Kidney (tissue), 14 donors: ENCODE data around the gene OR6X1. TPM values are rescaled to one million over a fixed set of nuclear protein-coding genes. Genes with fewer than 3 reads are reported as not detected.

Experiments
- DNase-seq, 5 donors: peaks; one replicate each; pipeline ENCODE4 v3.0.0-alpha.2; 2013 to 2020
- FAIRE-seq: peaks from 2 replicates; lab custom pipeline; 2012; peaks lifted over from hg19 to GRCh38; lab: Jason Lieb, UNC
- H3K27ac ChIP-seq, 2 donors: one replicate each; pipeline ENCODE4 v1.7.0; 2013; ENCODE audit warnings: low read depth in 2 of 2, low read length in 2 of 2, inconsistent platforms in 1 of 2
- H3K27me3 ChIP-seq: one replicate; pipeline ENCODE4 v1.7.1; 2013; ENCODE audit warnings: low read length, inconsistent platforms; ENCODE audit not compliant: control insufficient read depth, insufficient read depth
- H3K36me3 ChIP-seq, 3 donors: one replicate each; pipeline versions ENCODE4 v1.7.0 to v1.7.1; 2013; ENCODE audit warnings: low read length in 3 of 3, control low read depth in 1 of 3, inconsistent platforms in 1 of 3; ENCODE audit not compliant: insufficient read depth in 3 of 3, control insufficient read depth in 2 of 3
- H3K4me1 ChIP-seq, 3 donors: one replicate each; pipeline versions ENCODE4 v1.7.0 to v1.7.1; 2013; ENCODE audit warnings: low read length in 3 of 3, inconsistent platforms in 1 of 3, low read depth in 1 of 3; ENCODE audit not compliant: control insufficient read depth in 2 of 3, insufficient read depth in 2 of 3
- H3K4me3 ChIP-seq, 3 donors: one replicate each; pipeline versions ENCODE4 v1.7.0 to v1.8.1; 2013; ENCODE audit warnings: low read length in 3 of 3, control low read depth in 1 of 3, inconsistent platforms in 1 of 3
- H3K9ac ChIP-seq, 3 donors: one replicate each; pipeline versions ENCODE4 v1.7.0 to v1.7.1; 2013; ENCODE audit warnings: low read length in 3 of 3, control low read depth in 1 of 3, inconsistent platforms in 1 of 3
- H3K9me3 ChIP-seq, 3 donors: one replicate each; pipeline versions ENCODE4 v1.7.0 to v1.7.1; 2013; ENCODE audit warnings: low read length in 3 of 3, control low read depth in 1 of 3, inconsistent platforms in 1 of 3; ENCODE audit not compliant: control insufficient read depth in 2 of 3, insufficient read depth in 1 of 3
- intact Hi-C: fragments of 100-400 bp; cut with DNase I; formaldehyde crosslinking; loops from one replicate; pipeline ENCODE4 v1.11.1; 2022
- polyA plus RNA-seq: library from polyadenylated mRNA; stranded (reverse); fragments of 350-450 nt; fragmentation: Illumina TruSeq; extraction: RNeasy Lipid Tissue Mini Kit (QIAGEN cat#74804); gene quantifications from one replicate; pipeline ENCODE4 v1.2.3, GENCODE V29; 2014; ENCODE audit warnings: low read depth, low replicate concordance; ENCODE audit not compliant: insufficient read depth
- total RNA-seq: library from RNA; stranded (reverse); fragmentation: NEBNext Ultra II Directional; extraction: Animal tissue kit (Norgen Biotek cat#: 25700); gene quantifications from one replicate; pipeline ENCODE4 v1.2.1, GENCODE V29; 2021
- TF ChIP-seq, protein P1 (sequence below): IDR thresholded peaks from 3 replicates; pipeline ENCODE4 v1.5.1; 2012; ENCODE audit warnings: mild to moderate bottlenecking, moderate library complexity, borderline replicate concordance; ENCODE audit not compliant: insufficient read depth; ENCODE audit errors: extremely low read depth
- donor health status: control.
- donor health status: control.
- donor health status: control.
- donor health status: control.
- donor health status: control.
- donor health status: DM: yes; HTN: yes; CAD: no.
- donor health status: Normal renal cell carcinoma (clear cell type).

OR6X1 gene
- total and polyA plus RNA-seq, 2 donors from 2014 or later, result not detected

DNA sequence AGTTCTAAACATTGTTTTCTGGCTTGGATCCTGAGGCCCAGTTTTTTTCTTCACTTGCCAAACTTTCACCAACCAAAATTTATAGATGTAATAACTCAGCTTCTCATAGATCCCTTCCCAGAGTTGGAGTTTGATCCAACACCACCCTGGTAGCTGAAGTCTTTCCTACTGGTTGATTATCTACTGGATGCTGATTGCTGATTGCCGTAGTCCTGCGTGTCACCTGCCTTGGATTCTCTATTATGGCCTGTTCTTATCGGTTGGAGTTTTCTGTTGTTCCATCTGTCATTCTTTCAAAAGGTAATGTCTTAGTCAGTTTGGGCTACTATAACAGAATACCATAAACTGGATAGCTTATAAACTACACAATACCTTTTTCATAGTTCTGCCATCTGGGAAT is 17.3 kb upstream of the OR6X1 start:
- intact Hi-C loops, result no loop called here
- Histone ChIP-seq H3K9ac (no peak overlapping the region), H3K27ac (no peak overlapping the region), H3K27me3 (no peaks in the 10 kb centered on the region), H3K36me3 (no peaks in the 10 kb centered on the region), H3K4me3 (no peak overlapping the region), H3K4me1 (no peaks in the 10 kb centered on the region), H3K9me3 (no peaks in the 10 kb centered on the region)
- FAIRE-seq (no peak), DNase-seq (no peak)
- TF ChIP-seq, protein P1, sequence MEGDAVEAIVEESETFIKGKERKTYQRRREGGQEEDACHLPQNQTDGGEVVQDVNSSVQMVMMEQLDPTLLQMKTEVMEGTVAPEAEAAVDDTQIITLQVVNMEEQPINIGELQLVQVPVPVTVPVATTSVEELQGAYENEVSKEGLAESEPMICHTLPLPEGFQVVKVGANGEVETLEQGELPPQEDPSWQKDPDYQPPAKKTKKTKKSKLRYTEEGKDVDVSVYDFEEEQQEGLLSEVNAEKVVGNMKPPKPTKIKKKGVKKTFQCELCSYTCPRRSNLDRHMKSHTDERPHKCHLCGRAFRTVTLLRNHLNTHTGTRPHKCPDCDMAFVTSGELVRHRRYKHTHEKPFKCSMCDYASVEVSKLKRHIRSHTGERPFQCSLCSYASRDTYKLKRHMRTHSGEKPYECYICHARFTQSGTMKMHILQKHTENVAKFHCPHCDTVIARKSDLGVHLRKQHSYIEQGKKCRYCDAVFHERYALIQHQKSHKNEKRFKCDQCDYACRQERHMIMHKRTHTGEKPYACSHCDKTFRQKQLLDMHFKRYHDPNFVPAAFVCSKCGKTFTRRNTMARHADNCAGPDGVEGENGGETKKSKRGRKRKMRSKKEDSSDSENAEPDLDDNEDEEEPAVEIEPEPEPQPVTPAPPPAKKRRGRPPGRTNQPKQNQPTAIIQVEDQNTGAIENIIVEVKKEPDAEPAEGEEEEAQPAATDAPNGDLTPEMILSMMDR, result no peak

GRCh38 chr11:123770712-123771111 is 16.4 kb upstream of the OR6X1 start:
- no peaks in the 10 kb centered on the region for H3K36me3 ChIP-seq
- H3K9ac ChIP-seq, result no peak overlapping the region
- H3K27ac ChIP-seq, result no peak overlapping the region
- DNase-seq, result no peak
- H3K4me3 ChIP-seq, result no peak overlapping the region
- no peak for FAIRE-seq
- no peaks in the 10 kb centered on the region for H3K9me3 ChIP-seq
- no peaks in the 10 kb centered on the region for H3K27me3 ChIP-seq
- no peaks in the 10 kb centered on the region for H3K4me1 ChIP-seq
- TF ChIP-seq, protein P1, result no peak
- intact Hi-C loops, result no loop called here

DNA sequence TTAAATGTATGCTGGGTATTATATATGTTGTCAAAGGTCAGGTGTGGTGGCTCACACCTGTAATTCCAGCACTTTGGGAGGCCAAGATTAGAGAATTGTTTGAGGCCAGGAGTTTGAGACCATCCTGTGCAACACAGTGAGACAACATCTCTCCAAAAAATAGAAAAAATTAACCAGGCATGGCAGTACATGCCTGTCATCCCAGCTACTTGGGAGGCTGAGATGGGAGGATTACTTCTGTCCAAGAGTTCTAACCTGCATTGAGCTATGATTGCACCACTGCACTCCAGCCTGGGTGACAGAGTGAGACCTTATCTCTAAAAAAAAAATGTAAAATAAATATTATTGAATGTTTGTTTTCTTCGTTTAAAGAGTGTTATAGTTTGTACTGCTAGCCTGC is 11.3 kb upstream of the OR6X1 start:
- no peak overlapping the region for H3K27ac ChIP-seq
- TF ChIP-seq, protein P1, result no peak
- H3K36me3 ChIP-seq, result no peaks in the 10 kb centered on the region
- peaks cover 0 to 9% (median 8%) of the 10 kb centered on the region in 3 donors for H3K9me3 ChIP-seq
- no peak for FAIRE-seq
- no peak overlapping the region for H3K9ac ChIP-seq
- H3K4me1 ChIP-seq, result no peaks in the 10 kb centered on the region
- DNase-seq, result no peak
- intact Hi-C loops, result no loop called here
- no peaks in the 10 kb centered on the region for H3K27me3 ChIP-seq
- H3K4me3 ChIP-seq, result no peak overlapping the region

DNA sequence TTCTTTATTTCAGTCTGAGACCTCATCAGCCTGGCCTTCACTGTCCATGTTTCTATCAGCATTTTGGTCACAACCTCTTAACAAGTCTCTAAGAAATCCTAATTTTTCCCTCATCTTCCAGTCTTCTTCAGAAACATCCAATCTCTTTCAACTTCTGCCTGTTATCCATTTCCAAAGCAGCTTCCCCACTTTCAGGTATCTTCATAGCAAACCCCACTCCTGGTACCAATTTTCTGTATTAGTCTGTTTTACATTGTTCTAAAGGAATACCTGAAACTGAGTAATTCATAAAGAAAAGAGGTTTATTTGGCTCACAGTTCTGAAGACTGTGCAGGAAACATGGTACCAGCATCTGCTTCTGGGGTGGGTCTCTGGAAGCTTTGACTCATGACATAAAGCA is 8.1 kb upstream of the OR6X1 start:
- peaks cover 0 to 9% (median 8%) of the 10 kb centered on the region in 3 donors for H3K9me3 ChIP-seq
- no peak overlapping the region for H3K4me3 ChIP-seq
- no peak overlapping the region for H3K27ac ChIP-seq
- DNase-seq (no peak), FAIRE-seq (no peak)
- no peak overlapping the region for H3K9ac ChIP-seq
- no peaks in the 10 kb centered on the region for H3K36me3 ChIP-seq
- TF ChIP-seq, protein P1, result no peak
- H3K4me1 ChIP-seq, result no peaks in the 10 kb centered on the region
- no peaks in the 10 kb centered on the region for H3K27me3 ChIP-seq
- intact Hi-C loops, result no loop called here
